ENCODE data around the gene FBXL3. TPM values are rescaled to one million over a fixed set of nuclear protein-coding genes. Genes with fewer than 3 reads are reported as not detected.

The FBXL3 gene
- total RNA-seq, 1 experiment from 2014 or later = 16.7 TPM

- Histone ChIP-seq H3T11ph (ENCODE audit: low read length) (no peak overlapping the region), H3K27ac (ENCODE audit: insufficient read length, low read depth, low read length) (no peak overlapping the region), H2BK20ac (ENCODE audit: low read depth, low read length, poor library complexity, severe bottlenecking) (no peak overlapping the region), H3K4me2 (ENCODE audit: insufficient read depth, insufficient read length, low read length) (no peak overlapping the region), H4K91ac (ENCODE audit: insufficient read length, low read depth, low read length) (no peak overlapping the region), H3K79me1 (ENCODE audit: insufficient read depth, low read depth, low read length, poor library complexity, severe bottlenecking) (no peaks in the 10 kb centered on the region), H2BK5ac (ENCODE audit: insufficient read length, low read length) (no peak overlapping the region), H3K4me1 (ENCODE audit: insufficient read depth, low read length) (no peaks in the 10 kb centered on the region), H2BK15ac (ENCODE audit: low read depth, low read length) (no peak overlapping the region), H3K9ac (ENCODE audit: extremely low read depth, insufficient read length, low read length) (no peak overlapping the region), H3K23me2 (ENCODE audit: insufficient read length, low read depth, low read length, poor library complexity, severe bottlenecking) (no peaks in the 10 kb centered on the region), H4K8ac (replicated peaks; ENCODE audit: insufficient read length, low read depth, low read length) (no peak overlapping the region), H3K18ac (ENCODE audit: insufficient read length, low read depth, low read length) (no peak overlapping the region), H4K20me1 (ENCODE audit: control insufficient read depth, insufficient read depth, insufficient read length) (no peaks in the 10 kb centered on the region), H3K23ac (ENCODE audit: insufficient read length, low read depth, low read length) (no peak overlapping the region), H2BK120ac (ENCODE audit: low read depth, low read length, poor library complexity, severe bottlenecking) (no peak overlapping the region), H2AFZ (ENCODE audit: low read length) (no peak overlapping the region), H3K79me2 (ENCODE audit: insufficient read depth, low read length) (no peaks in the 10 kb centered on the region), H3K14ac (ENCODE audit: insufficient read depth, low read length) (no peak overlapping the region), H3K4ac (ENCODE audit: low read depth, low read length) (no peak overlapping the region), H2AK5ac (ENCODE audit: insufficient read length, low read length) (no peak overlapping the region), H3K9me3 (ENCODE audit: control insufficient read depth, low read depth, low read length) (no peaks in the 10 kb centered on the region), H2BK12ac (ENCODE audit: insufficient read length, low read depth, low read length) (no peak overlapping the region), H4K5ac (ENCODE audit: insufficient read length, low read depth, low read length) (no peak overlapping the region), H3K56ac (ENCODE audit: insufficient read length, low read depth, low read length) (no peak overlapping the region), H3K27me3 (ENCODE audit: insufficient read depth, low read length) (no peaks in the 10 kb centered on the region)
- Mint-ChIP-seq H3K27me3 (ENCODE audit: low read depth) (no peaks in the 10 kb centered on the region), H3K4me3 (no peak overlapping the region), H3K36me3 (ENCODE audit: insufficient read depth in 1 of 3, low read depth in 3 of 3) (no peaks in the 10 kb centered on the region), H3K9me3 (no peaks in the 10 kb centered on the region), H3K27ac (no peak overlapping the region), H3K4me1 (0 out of 4 replicates have a peak, but pooled peaks cover 0 to 3% of the 10 kb centered on the region in 2 experiments)
- TF ChIP-seq CTCF (conservative IDR thresholded peaks at IDR 0.05) = no peak
- no CpG with 5 or more reads among the region's 6 CpGs for WGBS (ENCODE audit: extremely low coverage, insufficient read length, low lambda C conversion rate)
- no peak for DNase-seq
These were observed 58.9 kb downstream of the FBXL3 start for GRCh38 chr13:76968041-76968440.

All from H9 (cell line).